Measurements from ENCODE around the gene GDF15.
"Not testable (repeated sequence)": the region's sequence is repeated elsewhere in the genome, so short reads cannot be mapped to it uniquely, and the experiment has no call there.

Gene GDF15

DNA sequence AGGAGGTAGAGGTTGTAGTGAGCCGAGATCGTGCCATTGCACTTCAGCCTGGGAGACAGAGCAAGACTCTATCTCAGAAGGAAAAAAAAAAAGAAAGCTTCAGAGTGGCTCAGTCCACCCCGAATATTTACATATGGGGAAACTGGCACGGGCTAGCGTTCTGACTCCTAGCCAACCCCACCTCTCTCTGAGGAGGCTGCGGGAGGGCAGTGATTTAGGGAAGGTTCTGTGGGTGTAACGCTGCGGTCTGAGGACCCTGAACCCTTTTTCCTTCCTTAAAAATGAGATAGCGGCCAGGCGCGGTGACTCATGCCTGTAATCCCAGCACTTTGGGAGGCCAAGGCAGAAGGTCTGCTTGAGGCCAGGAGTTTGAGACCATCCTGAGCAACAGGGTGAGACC lies 6.5 kb downstream of the GDF15 start:
- DNase-seq (ENCODE audit: low read depth in 2 of 2) = no peak

DNA sequence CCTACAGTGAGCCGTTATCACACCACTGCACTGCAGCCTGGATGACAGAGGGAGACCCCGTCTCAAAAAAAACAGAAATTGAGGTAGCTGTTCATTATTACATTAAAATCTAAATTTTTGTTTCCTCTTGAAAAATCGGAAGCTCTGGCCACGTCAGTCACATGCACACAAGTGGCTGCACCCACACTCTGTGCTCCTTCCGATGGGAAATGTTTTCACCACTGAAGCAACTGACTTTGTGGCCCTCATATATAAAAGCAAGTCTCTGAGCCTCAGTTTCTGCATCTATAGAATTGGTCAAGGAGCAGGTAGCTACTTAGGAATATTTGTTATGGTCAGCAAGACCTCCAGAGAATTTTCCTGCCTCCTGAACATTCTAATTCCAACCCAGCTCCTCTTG lies 7.0 kb downstream of the GDF15 start:
- DNase-seq (ENCODE audit: low read depth in 2 of 2) = no peak

DNA sequence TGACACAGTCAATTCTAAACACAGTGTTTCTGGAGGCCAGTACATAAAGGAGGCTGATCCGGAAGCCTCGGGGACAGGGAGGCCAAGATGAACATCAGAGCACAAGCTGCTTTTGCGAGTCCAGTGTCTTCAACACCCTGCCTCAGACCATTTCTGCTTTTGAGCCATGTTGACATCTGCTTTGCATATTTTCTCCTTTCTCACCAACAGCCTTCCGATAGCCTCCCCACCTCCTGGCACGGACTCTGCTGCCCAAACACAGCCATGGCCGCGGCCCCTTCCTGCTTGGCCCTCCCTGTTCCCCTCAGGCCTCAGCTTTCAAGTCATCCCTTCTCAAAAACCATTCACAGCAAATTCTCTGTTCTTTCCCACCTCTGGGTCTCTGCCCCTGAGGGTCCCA lies 7.9 kb downstream of the GDF15 start:
- no peak for DNase-seq (ENCODE audit: low read depth in 2 of 2)

- no peak for DNase-seq (ENCODE audit: low read depth in 2 of 2)
Measured at GRCh38 chr19:18396471-18397241, 10.7 kb downstream of the GDF15 start.

DNA sequence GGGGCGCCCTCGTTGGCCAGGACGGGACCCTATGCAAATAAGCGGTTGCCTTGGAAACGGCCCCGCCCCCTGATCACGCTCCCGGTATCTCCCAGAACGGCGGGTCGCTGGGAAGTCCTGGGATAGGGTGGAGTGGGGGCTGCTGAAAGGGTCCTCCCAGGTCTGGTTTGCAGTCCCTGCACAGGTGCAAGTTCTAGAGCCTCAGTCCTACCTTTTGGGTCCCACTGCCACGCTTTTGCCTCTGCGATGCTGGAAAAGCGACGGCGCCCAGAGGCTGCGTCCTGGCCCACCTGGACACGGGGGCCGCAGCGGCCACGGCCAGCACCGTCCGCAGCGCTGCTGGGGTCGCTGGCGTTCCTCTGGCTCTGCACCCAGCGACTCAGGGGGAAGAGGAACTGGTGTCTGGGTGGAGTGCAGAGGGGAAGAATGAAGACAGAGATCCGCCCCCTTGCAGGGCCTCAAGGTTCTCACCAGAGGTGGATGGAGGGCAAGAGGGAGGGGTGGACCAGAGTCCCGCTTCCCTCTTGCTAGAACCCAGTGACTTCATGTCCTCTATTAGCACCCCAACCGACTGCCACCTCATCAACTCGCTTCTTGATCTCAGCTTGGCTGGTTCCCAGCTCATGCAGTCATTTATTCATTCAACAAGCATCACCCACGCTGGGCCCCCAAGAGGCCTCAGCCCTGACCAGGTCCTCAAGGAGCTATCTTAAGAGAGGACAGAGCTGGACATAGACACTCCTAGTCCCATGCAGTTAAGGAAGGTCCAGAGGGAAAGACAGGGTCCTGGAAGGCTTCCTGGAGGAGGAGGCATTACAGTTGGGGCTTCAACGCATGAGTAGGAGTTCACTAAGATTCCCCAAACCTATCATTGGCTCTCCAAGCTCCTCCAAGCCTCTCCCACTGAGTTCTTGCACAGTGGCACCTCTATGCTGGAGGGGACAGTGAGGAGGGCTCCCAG lies 11.6 kb downstream of the GDF15 start, which contains the start of gene LRRC25:
Gene LRRC25, minus strand, starts transcription at position 381 of the 961 bp plus-strand sequence. CDS start 659 bp downstream, outside the sequence.
- DNase-seq (ENCODE audit: low read depth in 2 of 2) = no peak

GRCh38 chr19:18399008-18399407 lies 13.1 kb downstream of the GDF15 start:
- DNase-seq (ENCODE audit: low read depth in 2 of 2) = no peak

DNA sequence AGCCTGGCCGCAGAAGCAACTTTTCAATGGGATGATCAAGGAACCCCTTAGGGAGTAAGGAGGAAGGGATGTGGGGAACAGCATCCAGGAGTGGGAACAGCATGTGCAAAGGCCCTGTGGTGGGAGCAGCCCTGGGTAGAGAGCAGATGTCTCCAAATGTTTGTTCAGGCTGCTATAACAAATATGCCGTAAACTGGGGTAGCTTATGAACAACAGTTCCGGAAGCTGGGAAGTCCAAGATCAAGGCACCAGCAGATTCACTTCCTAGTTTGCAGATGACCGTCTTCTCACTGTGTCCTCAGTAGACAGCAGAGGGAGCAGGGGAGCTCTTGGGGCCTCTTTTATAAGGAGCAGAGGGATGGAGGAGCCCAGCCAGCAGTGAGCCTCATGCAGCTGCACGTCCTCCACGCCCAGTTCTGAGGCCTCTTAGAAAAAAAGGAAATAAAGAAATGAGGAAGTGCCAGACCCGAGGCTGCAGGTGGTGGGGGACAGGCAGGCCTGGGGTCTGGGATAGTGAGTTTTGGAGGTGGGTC lies 15.7 kb downstream of the GDF15 start:
- no peak for DNase-seq (ENCODE audit: low read depth in 2 of 2)

DNA sequence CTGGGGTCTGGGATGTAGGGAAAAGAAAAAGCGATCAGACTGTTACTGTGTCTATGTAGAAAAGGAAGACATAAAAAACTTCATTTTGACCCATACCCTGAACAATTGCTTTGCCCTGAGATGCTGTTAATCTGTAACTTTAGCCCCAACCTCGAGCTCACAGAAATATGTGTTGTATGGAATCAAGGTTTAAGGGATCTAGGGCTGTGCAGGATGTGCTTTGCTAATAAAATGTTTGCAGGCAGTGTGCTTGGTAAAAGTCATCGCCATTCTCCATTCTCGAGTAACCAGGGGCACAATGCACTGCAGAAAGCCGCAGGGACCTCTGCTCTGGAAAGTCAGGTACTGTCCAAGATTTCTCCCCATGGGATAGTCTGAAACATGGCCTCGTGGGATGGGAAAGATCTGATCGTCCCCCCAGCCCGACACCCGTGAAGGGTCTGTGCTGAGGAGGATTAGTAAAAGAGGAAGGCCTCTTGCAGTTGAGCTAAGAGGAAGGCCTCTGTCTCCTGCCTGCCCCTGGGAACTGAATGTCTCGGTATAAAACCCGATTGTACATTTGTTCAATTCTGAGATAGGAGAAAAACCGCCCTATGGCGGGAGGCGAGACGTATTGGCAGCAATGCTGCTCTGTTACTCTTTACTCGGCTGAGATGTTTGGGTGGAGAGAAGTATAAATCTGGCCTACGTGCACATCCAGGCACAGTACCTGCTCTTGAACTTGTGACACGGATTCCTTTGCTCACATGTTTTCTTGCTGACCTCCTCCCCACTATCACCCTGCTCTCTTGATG lies 16.7 kb downstream of the GDF15 start:
- not testable (repeated sequence) for DNase-seq (ENCODE audit: low read depth in 2 of 2)

GRCh38 chr19:18405754-18406153 lies 19.8 kb downstream of the GDF15 start:
- not testable (repeated sequence) for DNase-seq (ENCODE audit: low read depth in 2 of 2)

DNA sequence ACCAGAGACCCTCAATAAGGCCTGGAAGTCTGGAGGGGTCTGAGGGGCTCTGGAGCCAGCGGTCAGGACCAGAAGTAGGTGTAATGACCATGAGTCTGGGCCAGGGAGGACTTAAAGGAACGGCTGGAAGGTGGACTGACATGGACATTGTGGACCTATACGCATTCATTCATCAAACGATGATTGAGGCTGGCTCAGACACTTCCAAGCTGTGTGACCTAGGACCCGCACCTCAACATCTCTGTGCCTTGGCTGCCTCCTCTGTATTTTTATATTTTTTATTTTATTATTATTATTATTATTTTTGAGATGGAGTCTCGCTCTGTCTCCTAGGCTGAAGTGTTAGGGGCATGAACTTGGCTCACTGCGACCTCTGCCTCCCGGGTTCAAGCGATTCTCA lies 20.8 kb downstream of the GDF15 start:
- DNase-seq (ENCODE audit: low read depth in 2 of 2) = no peak

DNA sequence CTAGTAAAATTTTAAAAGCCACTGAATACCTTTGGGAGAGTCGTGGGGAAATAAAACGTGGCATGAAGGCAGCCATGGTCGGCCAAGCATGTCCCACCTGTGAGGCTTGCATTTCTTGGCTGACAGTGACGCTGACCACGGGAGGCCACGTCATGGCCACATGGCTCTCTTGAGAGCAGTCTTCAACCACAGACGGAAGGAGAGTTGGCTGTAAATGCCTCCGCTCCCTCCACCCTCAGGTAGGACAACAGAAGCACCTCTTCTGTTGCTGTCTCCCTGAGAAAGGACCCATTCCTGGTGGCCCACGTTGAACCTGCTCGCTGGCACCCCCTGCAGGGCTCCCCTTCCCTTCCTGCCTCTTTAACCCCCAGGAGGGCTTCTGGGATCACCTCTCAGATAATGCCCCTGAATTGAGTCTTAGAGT lies 22.1 kb downstream of the GDF15 start:
- no peak for DNase-seq (ENCODE audit: low read depth in 2 of 2)

- DNase-seq (ENCODE audit: low read depth in 2 of 2) = no peak
Measured at GRCh38 chr19:18412610-18413239, 26.8 kb downstream of the GDF15 start.

GRCh38 chr19:18414504-18415177 lies 28.7 kb downstream of the GDF15 start:
- DNase-seq (ENCODE audit: low read depth in 2 of 2) = no peak

- DNase-seq (ENCODE audit: low read depth in 2 of 2) = no peak
Measured at GRCh38 chr19:18415178-18415867, 29.4 kb downstream of the GDF15 start.

GRCh38 chr19:18416778-18417249 lies 30.9 kb downstream of the GDF15 start:
- peak in 1 of 2 donors; percentile 59 for DNase-seq (ENCODE audit: low read depth in 2 of 2)

GRCh38 chr19:18417250-18418028 lies 31.5 kb downstream of the GDF15 start:
- DNase-seq (ENCODE audit: low read depth in 2 of 2) = no peak

DNA sequence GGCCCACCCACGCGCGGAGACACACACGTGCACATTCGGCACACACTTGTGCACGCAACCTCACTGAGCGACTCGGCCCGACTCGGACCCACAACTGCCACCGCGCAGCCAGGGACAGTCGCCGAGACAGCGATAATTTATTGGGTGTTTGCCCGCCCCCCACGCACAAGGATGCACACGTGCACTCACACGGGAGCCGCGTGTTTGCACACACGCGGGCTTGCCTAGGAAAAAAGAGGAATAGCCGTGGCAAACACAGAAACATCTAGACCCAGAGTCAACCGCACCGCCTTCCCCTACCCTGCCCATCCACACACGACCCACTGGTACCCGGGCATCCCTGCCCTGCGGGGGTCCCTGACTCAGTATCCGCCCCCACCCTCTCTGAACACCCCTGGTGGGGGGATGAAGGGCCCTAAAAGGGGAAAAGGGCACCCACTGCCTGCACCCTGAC lies 32.1 kb downstream of the GDF15 start:
- DNase-seq (ENCODE audit: low read depth in 2 of 2) = no peak

GRCh38 chr19:18418483-18419194 lies 32.7 kb downstream of the GDF15 start:
- no peak for DNase-seq (ENCODE audit: low read depth in 2 of 2)
